ENCODE data around the gene MAP2. TPM values are rescaled to one million over a fixed set of nuclear protein-coding genes. Genes with fewer than 3 reads are reported as not detected.

The MAP2 gene
- total and polyA plus RNA-seq, 2 donors (not counting 3 experiments of a cell fraction or from before 2014, with no cell fraction given) = 19.4 to 46.1 TPM

- Histone ChIP-seq H3K79me2 (ENCODE audit: control insufficient read depth, insufficient read depth, low read length) (no peaks in the 10 kb centered on the region), H3K27me3 (ENCODE audit: control insufficient read depth in 2 of 2, insufficient read depth in 2 of 2, low read length in 2 of 2) (no peaks in the 10 kb centered on the region), H3K9me3 (replicated peaks; ENCODE audit: control insufficient read depth, insufficient read depth, low read length) (no peaks in the 10 kb centered on the region), H3K27ac (ENCODE audit: insufficient read depth, low read depth, low read length) (no peak overlapping the region), H3K9me1 (replicated peaks; ENCODE audit: control insufficient read depth, extremely low read depth, insufficient read depth, low read length) (no peaks in the 10 kb centered on the region), H3K4me1 (ENCODE audit: control insufficient read depth, extremely low read depth, insufficient read depth, low read length) (no peaks in the 10 kb centered on the region), H3K4me2 (ENCODE audit: insufficient read depth, low read length) (no peak overlapping the region), H3K36me3 (ENCODE audit: control insufficient read depth in 2 of 2, extremely low read depth in 1 of 2, insufficient read depth in 2 of 2, low read length in 2 of 2) (no peaks in the 10 kb centered on the region), H2AFZ (ENCODE audit: low read depth, low read length) (no peak overlapping the region), H4K20me1 (replicated peaks; ENCODE audit: control insufficient read depth, extremely low read depth, insufficient read depth, low read length) (no peaks in the 10 kb centered on the region), H3K9ac (replicated peaks; ENCODE audit: extremely low read depth, insufficient read depth, low read length) (no peak overlapping the region), H3K4me3 (replicated peaks in 1 of 3; ENCODE audit: insufficient read depth in 1 of 3, low read depth in 1 of 3, low read length in 3 of 3) (no peak overlapping the region)
- DNase-seq (ENCODE audit: low read depth, low spot score) (no peak), FAIRE-seq (no peak)
- dilution Hi-C loops (cut with MboI; ENCODE audit: extremely low pct_ligation_motif_present, low sequenced_read_pairs) = no loop called here
- CTCF ChIA-PET = interaction anchor here (1.8 kb wide), 1 partner anchor 11 kb away, joined by 4 read pairs; no protein-coding TSS in a partner anchor
- TF ChIP-seq CTCF (IDR thresholded peaks at IDR 0.05; ENCODE audit: extremely low read depth in 1 of 2, insufficient read depth in 1 of 2, low read depth in 1 of 2, low read length in 2 of 2) = no peak
- no peak for TF ChIP-seq MYC (IDR thresholded peaks at IDR 0.05; ENCODE audit: low read depth, low read length)
- TF ChIP-seq EZH2 (IDR thresholded peaks at IDR 0.05; ENCODE audit: borderline replicate concordance, low read depth, low read length, severe bottlenecking) = no peak
- TF ChIP-seq POLR2A (IDR thresholded peaks at IDR 0.05; ENCODE audit: low read depth, low read length) = no peak
- no peak for TF ChIP-seq JUN (IDR thresholded peaks at IDR 0.05; ENCODE audit: borderline replicate concordance, insufficient read depth, insufficient read length, low read depth)
- TF ChIP-seq FOS (IDR thresholded peaks at IDR 0.05; ENCODE audit: borderline replicate concordance, insufficient read depth, low read length) = no peak
- TF ChIP-seq MAX (IDR thresholded peaks at IDR 0.05; ENCODE audit: insufficient read depth, insufficient read length) = no peak
- no peak for TF ChIP-seq GATA2 (IDR thresholded peaks at IDR 0.05; ENCODE audit: insufficient read depth, insufficient read length, low read depth, low read length)
- TF ChIP-seq POLR2AphosphoS5 (IDR thresholded peaks at IDR 0.05; ENCODE audit: insufficient read depth, low read depth, low read length) = no peak
- no TSS peak for BruUV-seq (replicated peaks)
- intact Hi-C loops (cut with micrococcal nuclease) = no loop called here
- POLR2A ChIA-PET = no interaction called here
Measured at GRCh38 chr2:209653134-209653533, 229.3 kb downstream of the MAP2 start.

Data from endothelial cell of umbilical vein (primary cell).